Measurements from ENCODE around the gene ZFP91. TPM values are rescaled to one million over a fixed set of nuclear protein-coding genes. Genes with fewer than 3 reads are reported as not detected.
"Not testable (repeated sequence)": the region's sequence is repeated elsewhere in the genome, so short reads cannot be mapped to it uniquely, and the experiment has no call there.

The ZFP91 gene
- polyA plus RNA-seq (ENCODE audit: insufficient read length in 3 of 3) = 10 to 100 TPM; 64.1 to 69.4 (median 64.7) TPM

GRCh38 chr11:58578635-58579191 is at the start of gene ZFP91:
TSS of gene ZFP91 (plus strand) at chr11:58579063. CDS start at chr11:58579282, 219 bp downstream.
- peak; percentile 93 to 98 (median 95) for DNase-seq (ENCODE audit: low read depth in 3 of 3, low spot score in 2 of 3)

GRCh38 chr11:58530236-58530635 is 48.6 kb upstream of the ZFP91 start:
- no peak for DNase-seq (ENCODE audit: low read depth in 3 of 3, low spot score in 2 of 3)

- DNase-seq (ENCODE audit: low read depth in 3 of 3, low spot score in 2 of 3) = no peak
Measured at GRCh38 chr11:58531865-58532341, 47.0 kb upstream of the ZFP91 start.

- no peak for DNase-seq (ENCODE audit: low read depth in 3 of 3, low spot score in 2 of 3)
Measured at GRCh38 chr11:58546841-58547240, 32.0 kb upstream of the ZFP91 start.

GRCh38 chr11:58549644-58550043 is 29.2 kb upstream of the ZFP91 start:
- no peak for DNase-seq (ENCODE audit: low read depth in 3 of 3, low spot score in 2 of 3)

GRCh38 chr11:58560842-58561241 is 18.0 kb upstream of the ZFP91 start:
- DNase-seq (ENCODE audit: low read depth in 3 of 3, low spot score in 2 of 3) = no peak

- no peak for DNase-seq (ENCODE audit: low read depth in 3 of 3, low spot score in 2 of 3)
Measured at GRCh38 chr11:58561394-58562098, 17.3 kb upstream of the ZFP91 start.

GRCh38 chr11:58562375-58562800 is 16.5 kb upstream of the ZFP91 start:
- no peak for DNase-seq (ENCODE audit: low read depth in 3 of 3, low spot score in 2 of 3)

GRCh38 chr11:58564231-58564630 is 14.6 kb upstream of the ZFP91 start:
- no peak for DNase-seq (ENCODE audit: low read depth in 3 of 3, low spot score in 2 of 3)

GRCh38 chr11:58567889-58568512 is 10.9 kb upstream of the ZFP91 start:
- peak; percentile 21 to 25 (median 25) for DNase-seq (ENCODE audit: low read depth in 3 of 3, low spot score in 2 of 3)

- DNase-seq (ENCODE audit: low read depth in 3 of 3, low spot score in 2 of 3) = not testable (repeated sequence)
Measured at GRCh38 chr11:58572906-58573305, 6.0 kb upstream of the ZFP91 start.

- DNase-seq (ENCODE audit: low read depth in 3 of 3, low spot score in 2 of 3) = no peak
Measured at GRCh38 chr11:58573451-58574104, 5.3 kb upstream of the ZFP91 start.

GRCh38 chr11:58574881-58575280 is 4.0 kb upstream of the ZFP91 start:
- DNase-seq (ENCODE audit: low read depth in 3 of 3, low spot score in 2 of 3) = no peak

- no peak for DNase-seq (ENCODE audit: low read depth in 3 of 3, low spot score in 2 of 3)
Measured at GRCh38 chr11:58575377-58576020, 3.4 kb upstream of the ZFP91 start, which contains the start of gene LPXN. TSS of gene LPXN (minus strand) at chr11:58575856. CDS start at chr11:58575772, 84 bp downstream.

- DNase-seq (ENCODE audit: low read depth in 3 of 3, low spot score in 2 of 3) = peak; percentile 6 to 10 (median 7)
Measured at GRCh38 chr11:58576887-58577471, 1.9 kb upstream of the ZFP91 start.

GRCh38 chr11:58577555-58578135 is 1.2 kb upstream of the ZFP91 start:
- DNase-seq (ENCODE audit: low read depth in 3 of 3, low spot score in 2 of 3) = no peak

GRCh38 chr11:58578136-58578634 is 678 bp upstream of the ZFP91 start:
- peak; percentile 96 to 98 (median 96) for DNase-seq (ENCODE audit: low read depth in 3 of 3, low spot score in 2 of 3)

GRCh38 chr11:58579192-58580129 is 598 bp downstream of the ZFP91 start:
- DNase-seq (ENCODE audit: low read depth in 3 of 3, low spot score in 2 of 3) = peak; percentile 82 to 87 (median 84)
